Esophagus squamous epithelium (tissue), 5 donors: ENCODE measurements around the gene CUL7. TPM values are rescaled to one million over a fixed set of nuclear protein-coding genes. Genes with fewer than 3 reads are reported as not detected.

Experiments used
- DNase-seq: peaks from one replicate; lab custom pipeline; 2025; lab: John Stamatoyannopoulos, UW
- H3K27ac ChIP-seq, 4 donors: fragments of 200-600 bp; sonication (generic); one replicate each; pipeline ENCODE4 v1.5.1; 2016 to 2019; ENCODE audit warnings: mild to moderate bottlenecking in 1 of 4
- H3K27me3 ChIP-seq, 4 donors: fragments of 200-600 bp; sonication (generic); 1 replicate in 3 of 4; 2 replicates in 1 of 4; pipeline versions ENCODE4 v1.5.1 to v1.6.0; 2017 to 2021; ENCODE audit warnings: antibody characterized with exemption in 1 of 4
- H3K36me3 ChIP-seq, 3 donors: fragments of 200-600 bp; sonication (generic); one replicate each; pipeline ENCODE4 v1.5.1; 2016 to 2019
- H3K4me1 ChIP-seq, 3 donors: fragments of 200-600 bp; sonication (generic); one replicate each; pipeline ENCODE4 v1.5.1; 2017 to 2019
- H3K4me3 ChIP-seq, 4 donors: fragments of 200-600 bp; sonication (generic); 1 replicate in 3 of 4; 2 replicates in 1 of 4; pipeline ENCODE4 v1.5.1; 2016 to 2019; ENCODE audit warnings: mild to moderate bottlenecking in 2 of 4, moderate library complexity in 1 of 4
- H3K9me3 ChIP-seq, 3 donors: fragments of 200-600 bp; sonication (generic); one replicate each; pipeline ENCODE4 v1.5.1; 2016 to 2019
- CTCF ChIP-seq, 6 experiments: fragments of 450-650 bp in 4 of 6; fragments of 200-600 bp in 2 of 6; sonication (generic) in 2 of 6; IDR thresholded peaks; one replicate each; pipeline ENCODE4 v1.5.1; 2016 to 2019; ENCODE audit warnings: antibody characterized with exemption in 6 of 6, mild to moderate bottlenecking in 4 of 6, moderate library complexity in 4 of 6
- POLR2A ChIP-seq, 4 donors: fragments of 450-650 bp; IDR thresholded peaks; one replicate each; pipeline ENCODE4 v1.6.1; 2017; ENCODE audit warnings: antibody characterized with exemption in 4 of 4, mild to moderate bottlenecking in 4 of 4, moderate library complexity in 3 of 4
- WGBS, 2 donors: methylation state at CpG; one replicate each; pipeline ENCODE4 v1.1.5; 2018; 5-methylcytosine and 5-hydroxymethylcytosine counted together
- intact Hi-C: fragments of 100-400 bp; cut with DNase I; formaldehyde crosslinking; loops from one replicate; pipeline ENCODE4 v1.15.0; 2022
- total RNA-seq, 4 donors: library from RNA; depleted of rRNA; stranded (reverse); fragments of >200 nt; gene quantifications; one replicate each; pipeline ENCODE4 v1.1.0, GENCODE V29; 2016
- donor health status: DM: yes; HTN: yes; CAD: no.

The CUL7 gene
- total RNA-seq, 4 donors from 2014 or later, result 6.5 to 10.8 (median 8.0) TPM

DNA sequence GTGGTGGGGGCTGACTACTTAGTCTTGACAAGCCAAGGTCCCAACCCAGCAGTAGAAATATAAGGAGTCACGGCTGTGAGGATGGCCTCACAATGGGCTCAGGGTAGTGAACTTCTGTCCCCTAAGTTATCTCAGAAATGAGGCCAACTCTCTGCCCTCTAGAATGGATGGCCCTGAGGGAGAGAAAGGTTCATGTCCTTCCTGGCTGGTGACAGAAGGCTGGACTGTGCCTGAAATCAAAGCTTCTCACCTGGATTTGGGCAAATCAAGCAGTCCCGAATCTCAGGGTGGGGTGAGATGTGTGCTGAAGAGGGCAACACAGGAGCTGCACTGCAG lies 19.5 kb downstream of the CUL7 start:
- H3K4me1 ChIP-seq, result no peaks in the 10 kb centered on the region
- 73 to 75% methylated on average over 1 of the region's 2 CpGs for WGBS, 2 donors
- DNase-seq, result no peak
- H3K9me3 ChIP-seq, result no peaks in the 10 kb centered on the region
- H3K4me3 ChIP-seq, result no peak overlapping the region
- H3K27me3 ChIP-seq, result no peaks in the 10 kb centered on the region
- no peak overlapping the region for H3K27ac ChIP-seq
- H3K36me3 ChIP-seq, result peaks cover 8 to 99% (median 27%) of the 10 kb centered on the region in 3 donors
- TF ChIP-seq CTCF (IDR thresholded peaks at IDR 0.05), result no peak
- TF ChIP-seq POLR2A (IDR thresholded peaks at IDR 0.05), result no peak
- intact Hi-C loops, result no loop called here

- no peak for TF ChIP-seq CTCF (IDR thresholded peaks at IDR 0.05)
- no peak for TF ChIP-seq POLR2A (IDR thresholded peaks at IDR 0.05)
- DNase-seq, result no peak
- no peak overlapping the region for H3K27ac ChIP-seq
- H3K4me3 ChIP-seq, result no peak overlapping the region
- peaks cover 13 to 99% (median 29%) of the 10 kb centered on the region in 3 donors for H3K36me3 ChIP-seq
- no peaks in the 10 kb centered on the region for H3K4me1 ChIP-seq
- no peaks in the 10 kb centered on the region for H3K9me3 ChIP-seq
- intact Hi-C loops, result no loop called here
- 87 to 100% methylated on average over 2 of the region's 2 CpGs for WGBS, 2 donors
- no peaks in the 10 kb centered on the region for H3K27me3 ChIP-seq
Observed at GRCh38 chr6:43033496-43034189, 20.0 kb downstream of the CUL7 start.

GRCh38 chr6:43032326-43032725 lies 21.3 kb downstream of the CUL7 start:
- H3K4me1 ChIP-seq, result no peaks in the 10 kb centered on the region
- no peaks in the 10 kb centered on the region for H3K27me3 ChIP-seq
- H3K27ac ChIP-seq, result no peak overlapping the region
- no peak for TF ChIP-seq CTCF (IDR thresholded peaks at IDR 0.05)
- no peak for TF ChIP-seq POLR2A (IDR thresholded peaks at IDR 0.05)
- WGBS, 2 donors, result 88 to 93% methylated on average over 4 of the region's 4 CpGs
- DNase-seq, result no peak
- no peak overlapping the region for H3K4me3 ChIP-seq
- no peaks in the 10 kb centered on the region for H3K9me3 ChIP-seq
- peaks cover 18 to 99% (median 30%) of the 10 kb centered on the region in 3 donors for H3K36me3 ChIP-seq
- intact Hi-C loops, result no loop called here

GRCh38 chr6:43029120-43029519 lies 24.5 kb downstream of the CUL7 start:
- Histone ChIP-seq H3K9me3 (no peaks in the 10 kb centered on the region), H3K27ac (no peak overlapping the region), H3K36me3 (peaks cover 13 to 99% (median 62%) of the 10 kb centered on the region in 3 donors), H3K4me3 (no peak overlapping the region), H3K4me1 (peaks cover 0 to 3% (median 0%) of the 10 kb centered on the region in 3 donors), H3K27me3 (no peaks in the 10 kb centered on the region)
- TF ChIP-seq CTCF (IDR thresholded peaks at IDR 0.05) (no peak), POLR2A (IDR thresholded peaks at IDR 0.05) (no peak)
- intact Hi-C loops, result no loop called here
- no peak for DNase-seq
- 91 to 95% methylated on average over 9 of the region's 9 CpGs for WGBS, 2 donors

DNA sequence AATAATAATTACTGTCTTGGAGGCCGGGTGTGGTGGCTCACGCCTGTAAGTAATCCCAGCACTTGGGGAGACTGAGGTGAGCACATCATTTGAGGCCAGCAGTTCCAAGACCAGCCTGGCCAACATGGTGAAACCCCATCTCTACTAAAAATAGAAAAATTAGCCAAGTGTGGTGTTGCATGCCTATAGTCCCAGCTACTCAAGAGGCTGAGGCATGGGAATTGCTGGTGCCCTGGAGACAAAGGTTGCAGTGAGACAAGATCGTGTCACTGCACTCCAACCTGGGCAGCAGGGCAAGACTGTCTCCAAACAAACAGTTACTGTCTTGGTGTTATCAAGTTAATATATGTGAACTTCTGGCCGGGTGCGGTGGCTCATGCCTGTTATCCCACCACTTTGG lies 27.3 kb downstream of the CUL7 start:
- TF ChIP-seq CTCF (IDR thresholded peaks at IDR 0.05) (no peak), POLR2A (IDR thresholded peaks at IDR 0.05) (no peak)
- no peak overlapping the region for H3K4me3 ChIP-seq
- H3K9me3 ChIP-seq, result no peaks in the 10 kb centered on the region
- 89 to 95% methylated on average over 5 of the region's 5 CpGs for WGBS, 2 donors
- no peaks in the 10 kb centered on the region for H3K27me3 ChIP-seq
- H3K36me3 ChIP-seq, result peaks cover 11 to 85% (median 63%) of the 10 kb centered on the region in 3 donors
- DNase-seq, result no peak
- peaks cover 1 to 25% (median 18%) of the 10 kb centered on the region in 3 donors for H3K4me1 ChIP-seq
- no peak overlapping the region for H3K27ac ChIP-seq
- intact Hi-C loops, result no loop called here
